HG02840 (cell line): ENCODE data around the gene NAIF1.
"Not testable (repeated sequence)": the region's sequence is repeated elsewhere in the genome, so short reads cannot be mapped to it uniquely, and the experiment has no call there.

Experiments used
- ATAC-seq: cut with Tn5 transposase; IDR thresholded peaks from one replicate; pipeline ENCODE4 v1.9.1; 2021; ENCODE audit warnings: mild to moderate bottlenecking, moderate library complexity, moderate number of reproducible peaks; ENCODE audit not compliant: unreplicated experiment, low FRiP score

The NAIF1 gene

DNA sequence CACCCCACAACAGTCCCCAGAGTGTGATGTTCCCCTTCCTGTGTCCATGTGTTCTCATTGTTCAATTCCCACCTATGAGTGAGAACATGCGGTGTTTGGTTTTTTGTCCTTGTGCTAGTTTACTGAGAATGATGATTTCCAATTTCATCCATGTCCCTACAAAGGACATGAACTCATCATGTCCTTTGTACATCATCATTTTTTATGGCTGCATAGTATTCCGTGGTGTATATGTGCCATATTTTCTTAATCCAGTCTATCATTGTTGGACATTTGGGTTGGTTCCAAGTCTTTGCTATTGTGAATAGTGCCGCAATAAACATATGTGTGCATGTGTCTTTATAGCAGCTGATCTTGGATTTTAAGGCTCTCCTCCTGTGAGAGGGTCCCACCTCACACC is 26.3 kb downstream of the NAIF1 start:
- not testable (repeated sequence) for ATAC-seq

DNA sequence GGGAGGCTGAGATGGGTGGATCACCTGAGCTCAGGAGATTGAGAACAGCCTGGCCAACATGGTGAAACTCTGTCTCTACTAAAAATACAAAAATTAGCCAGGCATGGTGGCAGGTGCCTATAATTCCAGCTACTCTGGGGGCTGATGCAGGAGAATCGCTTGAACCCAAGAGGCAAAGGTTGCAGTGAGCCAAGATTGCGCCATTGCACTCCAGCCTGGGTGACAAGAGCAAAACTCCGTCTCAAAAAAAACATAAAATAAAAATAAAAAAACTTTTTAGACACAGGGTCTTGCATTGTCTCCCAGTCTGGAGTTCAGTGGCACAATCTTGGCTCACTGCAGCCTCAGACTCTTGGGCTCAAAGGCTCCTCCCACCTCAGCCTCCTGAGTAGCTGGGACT is 30.6 kb downstream of the NAIF1 start:
- ATAC-seq, result not testable (repeated sequence)

DNA sequence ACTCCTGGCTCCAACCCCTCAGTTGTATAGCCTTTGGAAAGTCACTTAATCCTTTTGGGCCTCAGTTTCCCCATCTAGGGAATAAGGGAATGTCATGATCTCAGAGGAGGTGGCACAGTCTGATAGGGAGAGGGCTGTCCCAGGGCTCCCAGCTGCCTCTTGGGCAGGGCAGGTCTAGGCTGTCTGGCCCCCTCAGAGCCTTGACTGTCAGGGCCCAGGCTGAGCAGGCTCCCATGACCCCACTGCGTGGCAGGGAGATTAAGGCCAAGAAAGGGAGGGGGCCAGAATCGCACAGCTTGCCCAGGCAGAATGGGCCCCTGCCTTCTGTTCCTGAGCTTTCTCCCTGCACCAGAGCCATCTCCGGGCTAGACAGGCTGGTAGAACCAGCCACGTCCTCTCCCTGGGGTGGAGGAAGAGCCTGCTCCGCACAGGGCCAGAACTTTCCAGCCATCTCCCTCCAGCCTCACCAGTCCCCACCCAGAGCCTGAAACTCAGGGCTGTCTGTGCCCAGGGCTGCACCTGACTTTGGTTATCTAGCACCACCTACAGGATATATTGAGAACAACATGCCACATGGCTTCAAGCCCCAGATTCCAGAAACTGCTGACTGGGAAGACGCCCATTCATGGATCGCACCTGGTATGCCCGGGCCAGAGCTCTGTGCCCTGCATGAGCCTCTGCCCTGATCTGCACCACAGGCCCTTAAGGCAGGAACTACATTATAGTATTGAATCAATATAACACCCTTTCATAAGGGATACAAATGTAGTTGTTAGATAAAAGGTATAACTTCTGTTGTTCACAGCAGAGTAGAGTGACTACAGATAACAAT is 32.1 kb downstream of the NAIF1 start:
- ATAC-seq, result no peak

DNA sequence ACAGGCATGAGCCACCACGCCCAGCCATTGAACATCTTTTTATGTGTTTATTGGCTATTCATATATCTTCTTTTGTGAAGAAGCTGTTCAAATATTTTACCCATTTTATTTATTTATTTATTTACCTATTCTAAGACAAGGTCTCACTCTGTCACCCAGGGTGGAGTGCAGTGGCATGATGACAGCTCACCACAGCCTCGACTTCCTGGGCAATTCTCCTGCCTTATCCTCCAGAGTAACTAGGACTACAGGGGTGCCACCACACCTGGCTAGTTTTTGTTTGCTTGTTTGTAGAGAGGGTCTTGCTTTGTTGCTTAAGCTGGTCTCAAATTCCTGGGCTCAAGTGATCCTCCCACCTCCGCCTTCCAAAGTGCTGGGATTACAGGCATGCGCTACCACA is 33.5 kb downstream of the NAIF1 start:
- no peak for ATAC-seq

DNA sequence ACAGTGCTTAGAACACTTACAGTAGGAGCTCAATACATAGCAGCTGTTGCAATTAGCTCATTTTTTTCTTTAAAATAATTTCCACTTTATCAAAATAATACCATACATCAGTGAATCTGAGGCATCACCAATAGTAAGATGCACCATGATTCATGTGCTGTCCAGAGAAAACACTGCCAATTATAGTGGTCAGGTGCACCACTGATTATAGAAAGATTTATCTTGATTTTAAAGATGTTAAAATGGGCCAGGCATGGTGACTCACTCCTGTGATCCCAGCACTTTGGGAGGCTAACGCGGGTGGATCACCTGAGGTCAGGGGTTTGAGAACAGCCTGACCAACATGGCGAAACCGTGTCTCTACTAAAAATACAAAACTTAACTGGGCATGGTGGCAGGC is 39.4 kb downstream of the NAIF1 start:
- no peak for ATAC-seq

DNA sequence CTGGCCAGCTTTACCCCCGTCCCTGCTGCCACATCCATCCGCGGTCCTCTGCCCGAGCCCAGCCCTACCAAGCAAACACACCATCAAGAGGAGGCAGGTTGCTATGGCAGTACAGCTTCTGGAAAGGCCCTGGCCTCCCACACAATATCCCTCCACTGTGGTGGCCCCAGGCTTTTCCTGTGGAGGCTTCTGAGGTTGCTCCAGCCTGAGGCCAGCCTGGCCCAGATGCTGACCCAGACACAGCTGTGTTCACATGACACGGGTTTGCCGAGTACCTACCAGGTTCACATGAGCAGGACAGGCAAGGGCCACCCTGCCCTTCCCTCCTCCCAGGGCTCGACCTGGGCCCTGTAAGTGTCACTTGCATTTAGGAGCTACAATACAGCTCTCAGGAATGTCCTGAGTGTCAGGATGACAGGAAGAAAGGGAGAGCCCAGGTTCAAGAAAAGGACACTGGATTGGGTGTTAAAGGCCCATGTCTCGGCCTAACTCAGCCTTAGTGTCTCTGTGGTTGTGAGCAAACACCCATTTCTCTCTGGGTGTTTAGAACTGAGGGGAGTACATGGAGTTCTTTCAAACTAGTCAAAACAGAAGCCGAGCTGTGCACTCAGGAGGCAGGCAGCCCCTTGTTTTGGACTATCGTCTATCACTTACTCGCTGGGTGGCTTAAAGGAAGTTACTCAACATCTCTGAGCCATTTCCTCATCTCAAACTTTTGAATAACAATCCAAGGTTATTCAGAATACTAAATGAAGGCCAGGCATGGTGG is 40.2 kb downstream of the NAIF1 start:
- no peak for ATAC-seq

DNA sequence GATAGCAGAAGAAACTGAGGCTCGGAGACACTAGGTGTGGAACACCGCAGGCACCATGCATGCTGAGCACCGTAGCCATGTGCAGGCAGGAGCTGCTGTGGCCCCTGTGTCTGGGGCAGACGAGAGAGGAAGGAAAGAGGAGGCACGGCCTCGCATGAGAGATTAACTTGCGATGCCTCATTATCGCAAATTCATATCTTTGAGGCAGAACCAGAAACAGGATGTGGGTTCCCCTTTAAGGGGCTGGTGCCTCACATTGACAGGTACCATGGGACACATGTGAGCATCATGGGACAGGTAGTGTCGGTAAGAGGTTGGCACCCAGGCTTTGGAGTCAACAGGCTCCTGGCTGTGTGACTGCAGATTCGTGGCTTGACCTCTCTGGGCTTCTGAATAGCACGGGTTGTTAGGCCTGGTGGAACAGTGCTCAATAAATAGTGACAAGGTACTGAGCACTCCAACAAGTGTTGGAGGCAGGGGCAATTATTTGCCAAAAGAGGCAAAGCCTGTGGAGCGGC is 40.8 kb downstream of the NAIF1 start:
- ATAC-seq, result no peak

DNA sequence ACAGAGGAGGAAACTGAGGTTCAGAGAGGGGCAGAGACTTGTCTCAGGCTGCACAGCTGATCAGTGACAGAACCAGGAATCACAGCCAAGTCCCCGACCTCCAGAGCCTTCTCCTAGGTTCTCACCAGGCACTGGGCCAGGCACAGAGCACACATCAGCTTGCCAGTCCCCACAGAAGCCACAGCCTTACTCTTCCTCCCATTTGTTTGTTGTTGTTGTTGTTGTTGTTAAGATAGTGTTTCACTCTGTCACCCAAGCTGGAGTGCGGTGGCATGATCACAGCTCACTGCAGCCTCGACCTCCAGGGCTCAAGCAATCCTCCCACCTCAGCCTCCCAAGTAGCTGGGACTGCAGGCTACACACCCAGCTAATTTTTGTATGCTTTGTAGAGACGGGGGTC is 41.4 kb downstream of the NAIF1 start:
- ATAC-seq, result no peak

DNA sequence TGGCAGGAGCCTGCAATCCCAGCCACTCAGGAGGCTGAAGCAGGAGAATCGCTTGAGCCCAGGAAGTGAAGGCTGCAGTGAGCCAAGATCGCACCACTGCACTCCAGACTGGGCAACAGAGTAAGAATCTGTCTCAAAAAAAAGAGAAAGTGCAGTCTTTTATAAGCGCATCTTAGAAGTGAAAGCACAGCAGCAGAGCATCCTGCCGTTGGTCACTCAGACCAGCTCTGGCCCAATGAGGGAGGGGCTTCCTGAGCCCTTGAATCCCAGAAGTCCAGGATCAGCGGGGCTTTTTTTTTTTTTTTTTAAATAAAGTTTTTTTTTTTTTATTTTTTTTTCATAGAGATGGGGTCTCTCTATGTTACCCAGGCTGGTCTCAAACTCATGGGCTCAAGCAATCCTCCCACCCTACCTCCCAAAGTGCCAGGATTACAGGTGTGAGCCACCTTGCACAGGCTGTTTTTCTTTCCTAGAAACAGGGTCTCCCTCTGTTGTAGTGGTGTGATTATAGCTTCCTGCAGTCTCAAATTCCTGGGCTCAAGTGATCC is 42.3 kb downstream of the NAIF1 start:
- no peak for ATAC-seq

DNA sequence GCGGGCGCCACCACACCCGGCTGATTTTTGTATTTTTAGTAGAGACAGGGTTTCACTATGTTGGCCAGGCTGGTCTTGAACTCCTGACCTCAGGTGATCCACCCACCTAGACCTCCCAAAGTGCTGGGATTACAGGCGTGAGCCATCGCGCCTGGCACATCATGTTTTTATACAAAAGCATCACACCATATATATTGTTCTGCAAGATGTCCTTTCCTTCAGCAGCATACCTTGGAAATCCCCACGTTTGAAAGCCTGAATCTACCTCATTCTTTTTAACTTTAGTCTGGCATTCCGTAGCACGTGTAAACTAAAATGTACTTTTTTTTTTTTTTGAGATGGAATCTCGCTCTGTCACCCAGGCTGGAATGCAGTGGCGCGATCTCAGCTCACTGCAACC is 43.4 kb downstream of the NAIF1 start:
- not testable (repeated sequence) for ATAC-seq

DNA sequence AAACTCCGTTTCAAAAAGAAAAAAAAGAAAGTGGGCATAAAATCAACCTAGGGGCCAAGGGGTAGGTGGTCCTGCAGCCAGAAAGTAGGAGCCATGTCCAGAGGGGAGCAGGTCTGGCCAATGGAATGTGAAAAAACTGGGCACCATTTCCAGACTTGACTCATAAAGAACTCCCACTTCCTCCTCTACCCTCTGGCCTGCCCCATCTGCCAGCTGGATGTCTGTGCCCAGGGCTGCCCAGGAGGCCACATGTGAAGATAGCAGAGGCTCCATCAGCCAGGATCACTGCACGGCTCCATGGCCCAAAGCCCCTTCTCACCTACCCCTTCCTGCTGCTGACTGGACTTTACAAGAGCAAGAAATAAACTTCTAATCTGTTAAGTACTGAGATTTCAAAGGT is 44.2 kb downstream of the NAIF1 start:
- ATAC-seq, result no peak

DNA sequence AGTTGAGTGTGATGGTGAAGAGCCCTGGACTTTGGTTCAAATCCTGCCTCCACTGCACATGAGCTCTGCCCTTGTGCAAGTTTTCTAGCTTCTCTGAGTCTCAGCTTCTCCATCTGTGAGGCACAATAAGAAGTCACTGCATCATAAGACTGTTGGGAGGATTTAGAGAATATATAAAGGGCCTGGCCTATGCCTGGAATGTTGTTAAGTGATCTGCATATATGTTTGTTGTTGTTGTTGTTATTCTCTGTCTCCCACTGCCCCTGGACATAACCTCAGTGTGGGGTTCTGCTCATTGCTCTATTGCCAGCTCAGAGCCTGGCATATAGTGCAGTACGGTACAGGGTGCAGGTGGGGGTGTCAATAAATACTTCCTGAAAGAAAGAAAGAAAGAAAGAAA is 46.0 kb downstream of the NAIF1 start:
- ATAC-seq, result no peak

DNA sequence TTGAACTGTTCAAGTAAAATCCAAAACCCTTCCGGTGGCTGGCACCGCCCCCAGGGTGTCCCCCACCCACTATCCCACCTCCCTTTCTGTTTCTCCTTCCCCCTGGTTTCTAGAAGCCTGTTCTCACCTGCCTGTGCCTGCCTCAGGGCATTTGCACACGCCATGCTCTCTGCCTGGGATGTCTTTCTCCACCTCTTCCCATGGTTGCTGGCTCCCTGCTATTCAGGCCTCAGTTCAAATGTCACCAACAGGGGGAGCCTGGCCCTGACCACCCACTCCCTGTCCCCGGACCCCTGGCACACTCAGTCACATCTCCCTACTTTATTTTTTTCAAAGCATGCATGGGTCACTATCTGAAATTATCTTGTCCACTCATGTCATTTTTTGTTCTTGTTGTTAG is 46.4 kb downstream of the NAIF1 start:
- no peak for ATAC-seq

DNA sequence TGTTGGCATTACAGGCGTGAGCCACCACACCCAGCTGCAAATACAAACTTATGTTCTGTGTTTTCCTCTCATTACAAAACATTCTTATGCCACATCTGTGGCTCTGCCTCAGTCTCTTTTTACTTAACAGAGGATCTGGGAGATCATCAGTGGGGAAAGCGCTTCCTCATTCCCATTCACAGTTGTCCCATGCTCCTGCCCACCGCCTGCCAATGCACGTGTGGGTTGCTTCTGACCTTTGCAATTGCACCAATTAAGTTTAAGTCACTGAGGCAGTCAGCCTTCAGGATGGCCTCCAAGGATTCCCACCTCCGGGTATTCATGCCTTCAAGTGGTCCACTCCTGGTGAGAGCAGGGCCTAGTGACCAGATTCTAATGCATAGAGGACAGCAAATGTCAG is 51.4 kb downstream of the NAIF1 start:
- no peak for ATAC-seq
